BLaER1 treated with 17β-estradiol and CSF1 and Interleukin-3, amounts not matched to agents 10 nM and 100 nM (cell line): ENCODE results near the gene CASZ1.

Source experiments
- H3K27ac ChIP-seq, 11 experiments: shearing (Covaris generic); formaldehyde crosslinking; 2 replicates each; pipeline ENCODE4 v1.8.1; 2022
- H3K27me3 ChIP-seq, 11 experiments: shearing (Covaris generic); formaldehyde crosslinking; 2 replicates each; pipeline ENCODE4 v1.8.1; 2022
- H3K36me3 ChIP-seq, 11 experiments: shearing (Covaris generic); formaldehyde crosslinking; 2 replicates each; pipeline ENCODE4 v1.8.1; 2022
- H3K4me1 ChIP-seq, 10 experiments: shearing (Covaris generic); formaldehyde crosslinking; 2 replicates each; pipeline ENCODE4 v1.8.1; 2022
- H3K4me2 ChIP-seq, 11 experiments: shearing (Covaris generic); formaldehyde crosslinking; 2 replicates each; pipeline ENCODE4 v1.8.1; 2022
- H3K4me3 ChIP-seq, 10 experiments: shearing (Covaris generic); formaldehyde crosslinking; 2 replicates each; pipeline ENCODE4 v1.8.1; 2022
- H3K9ac ChIP-seq, 11 experiments: shearing (Covaris generic); formaldehyde crosslinking; 2 replicates each; pipeline ENCODE4 v1.8.1; 2022
- H3K9me3 ChIP-seq, 11 experiments: shearing (Covaris generic); formaldehyde crosslinking; replicated peaks in 1 of 11; 2 replicates each; pipeline ENCODE4 v1.8.1; 2022
- H4K20me1 ChIP-seq, 11 experiments: shearing (Covaris generic); formaldehyde crosslinking; 2 replicates each; pipeline ENCODE4 v1.8.1; 2022
- Cebpa-rat ChIP-seq, 11 experiments: shearing (Covaris generic); IDR thresholded peaks; 2 replicates each; pipeline ENCODE4 v1.8.1; 2022

Gene CASZ1

DNA sequence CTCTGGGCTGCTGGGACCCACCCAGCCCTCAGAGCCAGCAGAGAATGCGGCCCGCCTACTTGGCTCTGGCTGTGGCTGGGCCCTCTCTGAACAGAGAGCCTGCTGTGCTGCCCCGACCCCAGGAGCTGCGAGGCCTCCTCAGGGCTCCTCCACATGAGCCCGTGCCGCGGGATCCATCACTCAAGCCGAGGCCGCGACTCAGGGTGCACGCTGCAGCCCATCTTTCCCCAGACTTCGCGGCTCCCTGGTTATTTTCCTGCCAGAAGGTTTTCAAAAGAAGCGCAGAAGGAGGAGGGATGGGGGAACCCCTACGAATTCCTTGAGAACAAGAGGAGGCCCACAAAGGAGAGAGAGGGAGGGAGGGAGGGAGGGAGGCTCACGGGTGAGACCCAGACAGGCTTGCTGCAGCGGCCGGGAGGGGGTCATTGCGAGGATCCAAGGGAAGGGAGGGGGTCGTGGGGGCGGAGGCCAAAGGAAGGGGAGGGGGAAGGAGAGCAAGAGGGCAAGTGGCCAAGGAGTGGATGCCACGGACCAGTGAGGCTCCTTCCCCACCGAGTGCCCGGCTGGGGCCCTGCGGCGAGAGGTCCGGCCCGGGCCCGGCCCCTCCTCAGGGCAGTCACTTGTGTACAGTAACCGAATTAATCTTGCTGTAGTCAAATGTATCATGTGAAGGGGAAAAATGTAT lies 146.8 kb downstream of the CASZ1 start:
- Histone ChIP-seq H3K4me1 (peaks cover 0 to 21% (median 5%) of the 10 kb centered on the region in 10 experiments; a peak in 9 of 20 replicates), H4K20me1 (peaks cover 0 to 24% (median 0%) of the 10 kb centered on the region in 11 experiments; a peak in 3 of 22 replicates), H3K27me3 (no peaks in the 10 kb centered on the region), H3K9ac (no peak overlapping the region), H3K4me2 (no peak overlapping the region), H3K36me3 (no peaks in the 10 kb centered on the region), H3K27ac (no peak overlapping the region), H3K4me3 (no peak overlapping the region), H3K9me3 (no peaks in the 10 kb centered on the region)
- no peak for TF ChIP-seq Cebpa-rat (IDR thresholded peaks at IDR 0.05)

DNA sequence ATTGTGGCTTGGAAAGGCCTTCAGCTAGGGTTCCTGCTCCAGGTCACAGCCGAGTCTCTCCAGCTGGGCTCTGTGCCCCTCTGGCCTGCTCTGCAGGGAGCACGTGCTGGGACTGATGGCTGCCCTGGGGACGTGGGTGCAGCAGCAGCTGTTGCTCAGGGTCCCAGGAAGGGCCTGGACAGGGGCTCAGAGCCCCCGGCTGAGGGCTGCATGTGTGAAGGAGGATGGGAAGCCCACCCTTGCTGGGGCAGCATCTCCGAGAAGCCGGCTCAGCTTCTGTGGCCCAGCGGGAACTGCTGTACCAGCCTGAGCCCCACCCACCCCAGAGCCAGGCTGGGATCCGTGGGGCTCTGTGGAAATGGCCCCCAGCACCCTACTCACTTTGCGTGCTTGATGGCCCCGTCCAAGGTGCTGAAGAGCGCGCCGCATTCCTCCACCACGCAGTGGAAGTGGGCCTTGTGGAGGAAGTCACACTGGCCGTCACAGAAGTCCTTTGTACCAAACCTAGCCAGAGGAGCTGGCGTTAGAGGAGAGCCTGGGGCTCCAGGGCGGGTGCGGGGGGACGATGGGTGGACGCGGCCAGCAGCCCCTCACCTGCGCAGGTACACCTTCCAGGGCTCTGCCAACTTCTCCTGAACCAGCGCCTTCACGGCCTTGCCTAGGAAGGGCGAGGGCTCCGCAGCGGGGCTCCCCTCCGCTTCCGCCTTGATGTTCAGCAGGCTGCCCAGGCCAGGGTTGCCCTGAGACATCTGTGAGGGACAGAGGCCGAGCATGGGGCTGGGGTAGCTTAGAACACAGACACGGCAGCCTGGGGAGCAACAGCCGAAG lies 147.5 kb downstream of the CASZ1 start:
- Histone ChIP-seq H4K20me1 (peaks cover 0 to 24% (median 0%) of the 10 kb centered on the region in 11 experiments; a peak in 3 of 22 replicates), H3K9ac (no peak overlapping the region), H3K27ac (no peak overlapping the region), H3K27me3 (no peaks in the 10 kb centered on the region), H3K9me3 (no peaks in the 10 kb centered on the region), H3K4me1 (peaks cover 0 to 28% (median 7%) of the 10 kb centered on the region in 10 experiments; a peak in 9 of 20 replicates), H3K36me3 (no peaks in the 10 kb centered on the region), H3K4me2 (no peak overlapping the region), H3K4me3 (no peak overlapping the region)
- TF ChIP-seq Cebpa-rat (IDR thresholded peaks at IDR 0.05): no peak

DNA sequence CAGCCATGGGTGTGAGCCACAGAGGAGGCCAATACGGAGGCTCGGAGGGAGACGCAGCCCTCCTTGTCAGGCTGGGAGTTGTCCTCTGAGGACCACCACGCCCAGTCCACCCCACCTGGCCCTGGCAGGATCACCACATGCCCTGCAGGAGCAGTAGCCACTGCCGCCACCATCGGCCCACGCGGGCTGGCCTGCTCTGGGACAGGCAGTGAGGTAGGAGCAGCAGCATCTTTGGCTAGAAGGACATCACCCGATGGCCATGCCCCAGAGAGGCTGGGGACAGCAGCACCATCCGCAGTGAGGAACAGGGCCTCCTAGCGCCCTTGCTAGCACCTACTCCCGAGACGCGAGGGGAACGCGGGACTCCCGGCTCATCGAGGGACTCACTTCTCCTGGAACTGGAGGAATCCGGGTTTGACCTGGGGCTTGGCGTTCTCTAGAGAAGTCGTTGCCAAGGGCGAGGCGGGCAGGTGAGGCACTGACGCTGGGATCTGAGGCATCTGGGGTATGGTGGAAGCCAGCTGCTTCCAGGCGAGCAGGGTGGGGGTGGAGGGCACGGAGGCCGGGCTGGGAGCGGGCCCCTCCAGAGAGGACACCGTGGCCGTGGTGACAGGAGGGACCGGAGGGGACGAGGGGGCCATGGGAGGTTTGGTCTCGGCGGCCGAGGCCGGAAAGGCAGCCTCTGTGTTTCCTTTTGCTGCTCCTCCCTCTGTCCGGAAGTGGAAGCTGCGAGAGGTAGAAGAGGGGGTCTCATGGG lies 148.9 kb downstream of the CASZ1 start:
- Histone ChIP-seq H4K20me1 (peaks cover 0 to 15% (median 0%) of the 10 kb centered on the region in 11 experiments; a peak in 2 of 22 replicates), H3K27me3 (no peaks in the 10 kb centered on the region), H3K4me1 (peaks cover 0 to 22% (median 5%) of the 10 kb centered on the region in 10 experiments; a peak in 9 of 20 replicates), H3K9ac (no peak overlapping the region), H3K4me3 (no peak overlapping the region), H3K36me3 (no peaks in the 10 kb centered on the region), H3K9me3 (no peaks in the 10 kb centered on the region), H3K4me2 (no peak overlapping the region), H3K27ac (no peak overlapping the region)
- no peak for TF ChIP-seq Cebpa-rat (IDR thresholded peaks at IDR 0.05)

DNA sequence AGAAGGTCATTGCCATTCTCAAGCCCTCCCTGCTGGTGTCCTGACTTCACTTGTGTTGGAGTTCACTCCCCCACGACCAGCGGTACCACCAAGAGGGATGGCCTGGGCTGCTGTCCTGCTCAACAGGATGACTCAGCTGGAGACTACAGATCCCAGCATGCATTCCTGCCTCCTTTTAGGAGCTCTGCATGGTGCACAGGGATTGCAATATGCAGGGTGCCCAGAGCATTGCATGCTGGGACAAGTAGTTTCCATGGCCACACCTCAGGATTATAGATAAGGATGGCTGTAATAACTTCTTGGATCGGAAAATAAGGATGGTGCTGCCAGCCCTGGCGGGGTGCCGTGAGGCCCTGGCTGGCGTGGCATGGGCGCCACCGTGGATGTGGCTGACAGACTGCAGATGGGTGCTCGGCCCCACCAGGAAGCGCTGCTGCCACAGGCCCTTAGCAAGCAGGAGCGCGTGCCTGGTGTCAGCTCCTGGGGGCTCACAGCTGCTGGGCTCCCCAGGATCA lies 150.0 kb downstream of the CASZ1 start:
- peaks cover 0 to 18% (median 0%) of the 10 kb centered on the region in 11 experiments; a peak in 2 of 22 replicates for H4K20me1 ChIP-seq
- H3K4me3 ChIP-seq: no peak overlapping the region
- no peak overlapping the region for H3K27ac ChIP-seq
- no peaks in the 10 kb centered on the region for H3K9me3 ChIP-seq
- peaks cover 0 to 22% (median 5%) of the 10 kb centered on the region in 10 experiments; a peak in 9 of 20 replicates for H3K4me1 ChIP-seq
- H3K27me3 ChIP-seq: no peaks in the 10 kb centered on the region
- H3K4me2 ChIP-seq: no peak overlapping the region
- no peak overlapping the region for H3K9ac ChIP-seq
- no peak for TF ChIP-seq Cebpa-rat (IDR thresholded peaks at IDR 0.05)
- H3K36me3 ChIP-seq: no peaks in the 10 kb centered on the region

DNA sequence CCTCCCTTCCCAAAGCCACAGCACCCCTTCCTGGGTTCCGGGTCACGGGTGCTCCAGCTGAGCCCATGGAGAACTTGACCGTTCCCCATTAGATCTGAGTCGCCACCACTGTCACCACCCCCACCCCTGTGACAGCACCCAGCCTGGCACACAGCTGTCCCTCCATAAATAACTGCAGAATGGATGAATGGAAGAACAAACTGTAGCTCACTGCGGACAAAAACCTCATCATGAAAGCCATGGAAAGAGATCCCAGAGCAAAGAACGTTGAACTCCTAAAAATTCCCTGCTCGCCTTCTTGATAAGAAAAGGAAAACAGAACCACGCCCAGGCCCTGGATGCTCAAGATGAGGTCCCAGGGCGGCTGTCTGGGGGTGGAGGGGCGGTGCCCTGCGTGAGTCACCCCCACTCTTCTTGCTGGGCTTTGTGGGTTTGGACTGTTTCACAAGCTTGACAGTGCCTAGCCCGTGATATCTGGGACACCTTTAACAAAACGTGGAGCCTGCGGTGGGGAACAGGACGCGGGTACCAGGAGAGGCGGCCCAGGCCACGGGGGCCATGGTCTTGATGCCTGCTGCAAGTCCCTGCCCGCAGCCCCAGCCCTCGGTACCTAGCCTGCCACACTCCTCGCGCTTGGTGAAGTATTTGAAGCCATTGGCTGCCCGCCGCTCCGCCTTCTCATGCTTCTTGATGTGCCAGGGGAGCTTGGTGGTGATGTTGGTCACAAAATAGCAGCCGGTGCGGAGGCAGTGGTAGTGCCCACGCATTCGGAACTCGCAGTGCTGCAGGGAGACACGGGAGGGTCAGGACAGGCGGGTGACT lies 151.9 kb downstream of the CASZ1 start:
- H3K4me3 ChIP-seq: no peak overlapping the region
- peaks cover 0 to 29% (median 9%) of the 10 kb centered on the region in 10 experiments; a peak in 9 of 20 replicates for H3K4me1 ChIP-seq
- no peak overlapping the region for H3K27ac ChIP-seq
- no peaks in the 10 kb centered on the region for H3K36me3 ChIP-seq
- H3K27me3 ChIP-seq: no peaks in the 10 kb centered on the region
- no peak overlapping the region for H3K9ac ChIP-seq
- no peak for TF ChIP-seq Cebpa-rat (IDR thresholded peaks at IDR 0.05)
- H4K20me1 ChIP-seq: peaks cover 0 to 18% (median 0%) of the 10 kb centered on the region in 11 experiments; a peak in 2 of 22 replicates
- H3K4me2 ChIP-seq: peak overlapping the region in 3 of 11 experiments; percentile 31 to 47 (median 46); a peak in 6 of 22 replicates
- no peaks in the 10 kb centered on the region for H3K9me3 ChIP-seq

DNA sequence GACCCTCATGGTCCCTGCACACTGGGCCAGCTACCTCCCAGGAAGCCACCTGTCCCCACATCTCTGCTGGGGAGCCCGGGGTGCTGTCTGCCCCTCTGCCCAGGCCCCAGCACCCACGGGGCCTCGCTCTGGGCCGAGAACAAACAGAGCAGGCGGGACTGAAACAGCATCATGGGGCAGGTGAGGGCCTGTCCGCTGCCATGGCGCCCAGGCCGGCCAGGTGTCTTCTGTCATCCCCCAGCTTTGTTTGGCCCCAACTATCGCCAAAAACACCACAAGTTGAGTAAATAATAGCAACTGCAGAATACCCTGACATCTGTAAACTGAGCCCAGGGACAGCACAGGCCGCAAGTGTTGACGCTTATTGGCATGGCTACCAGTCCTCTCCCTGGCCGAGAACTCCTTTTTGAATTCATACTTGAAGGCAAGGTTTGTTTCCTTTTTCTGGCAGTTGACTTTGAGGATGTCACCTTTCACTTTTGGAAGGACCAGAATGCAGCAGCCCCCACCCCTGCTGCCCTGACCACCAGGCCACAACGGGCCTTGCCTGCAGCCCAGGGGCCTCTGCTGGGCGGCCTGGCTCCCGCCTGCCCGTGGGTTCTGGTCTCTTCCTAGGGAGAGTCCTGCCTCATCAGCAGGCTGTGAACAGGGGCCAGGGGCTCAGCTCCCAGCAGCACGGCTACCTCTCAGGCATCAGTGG lies 152.7 kb downstream of the CASZ1 start:
- Histone ChIP-seq H3K9me3 (no peaks in the 10 kb centered on the region), H3K27me3 (no peaks in the 10 kb centered on the region), H3K36me3 (no peaks in the 10 kb centered on the region), H3K4me1 (peaks cover 0 to 29% (median 9%) of the 10 kb centered on the region in 10 experiments; a peak in 11 of 20 replicates), H3K9ac (no peak overlapping the region), H3K27ac (no peak overlapping the region), H4K20me1 (peaks cover 0 to 11% (median 0%) of the 10 kb centered on the region in 11 experiments; a peak in 2 of 22 replicates), H3K4me2 (peak overlapping the region in 3 of 11 experiments; percentile 31 to 47 (median 46); a peak in 6 of 22 replicates), H3K4me3 (no peak overlapping the region)
- TF ChIP-seq Cebpa-rat (IDR thresholded peaks at IDR 0.05): no peak

DNA sequence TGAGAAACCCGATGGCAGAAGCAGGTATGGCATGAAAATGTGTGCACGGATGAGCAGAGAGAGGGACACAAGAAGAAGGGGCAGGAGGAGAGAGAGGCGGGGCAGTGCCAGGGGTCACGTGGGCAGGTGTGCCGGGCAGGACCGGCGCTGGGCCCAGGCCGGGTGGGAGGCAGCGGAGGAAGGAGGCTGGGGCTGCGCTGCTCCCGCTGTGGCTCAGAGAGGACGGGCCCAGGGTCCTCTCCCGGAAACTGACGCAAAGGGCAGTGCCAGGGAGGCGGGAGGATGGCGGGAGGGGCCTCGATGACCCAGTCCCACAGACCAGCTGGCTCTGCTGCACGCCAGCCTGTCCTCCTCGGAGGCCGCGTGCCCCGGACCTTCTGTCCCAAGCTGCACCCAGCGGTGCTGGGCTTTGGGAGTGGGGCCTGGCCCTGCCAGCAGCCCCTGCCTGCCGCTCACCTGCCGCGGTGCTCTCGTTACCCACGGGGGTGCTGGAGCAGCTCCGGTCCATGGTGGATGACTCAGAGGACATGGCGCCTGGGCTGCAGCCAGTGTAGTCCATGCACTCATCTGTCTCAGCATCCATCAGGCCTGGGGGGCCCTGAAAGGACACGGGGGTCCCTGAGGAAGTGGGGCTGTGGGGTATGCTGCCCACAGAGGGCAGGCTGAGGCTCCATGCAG lies 153.9 kb downstream of the CASZ1 start:
- no peaks in the 10 kb centered on the region for H3K9me3 ChIP-seq
- H3K4me1 ChIP-seq: peaks cover 12 to 41% (median 19%) of the 10 kb centered on the region in 10 experiments
- H3K4me3 ChIP-seq: no peak overlapping the region
- H3K27ac ChIP-seq: no peak overlapping the region
- H3K36me3 ChIP-seq: no peaks in the 10 kb centered on the region
- peaks cover 0 to 7% (median 0%) of the 10 kb centered on the region in 11 experiments; a peak in 2 of 22 replicates for H4K20me1 ChIP-seq
- TF ChIP-seq Cebpa-rat (IDR thresholded peaks at IDR 0.05): no peak
- no peak overlapping the region for H3K4me2 ChIP-seq
- H3K9ac ChIP-seq: no peak overlapping the region
- H3K27me3 ChIP-seq: peaks cover 0 to 10% (median 0%) of the 10 kb centered on the region in 11 experiments; a peak in 4 of 22 replicates
